ENCODE results near the gene GRIA3.

GRIA3 gene

DNA sequence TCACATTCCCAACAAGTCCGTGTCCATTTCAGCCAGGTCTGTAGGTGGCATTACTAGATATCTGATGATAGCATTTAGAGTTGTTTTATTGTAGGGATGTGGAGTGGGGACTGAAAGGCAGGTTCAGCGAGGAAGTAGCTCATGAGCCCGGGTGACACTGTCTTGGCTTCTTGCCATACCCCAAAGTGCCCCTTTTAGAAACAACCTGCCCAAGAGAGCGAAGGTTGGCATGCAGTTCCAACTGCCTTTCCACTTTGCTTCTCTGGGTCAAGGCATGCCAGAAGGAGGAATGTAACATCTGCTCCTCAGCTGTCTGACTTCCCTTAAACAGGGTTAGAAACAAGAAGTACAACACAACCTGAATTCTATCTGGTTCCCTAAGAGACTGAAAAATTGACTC, 9.0 kb downstream of the GRIA3 start:
- no peak for DNase-seq (ENCODE audit: low read depth, low spot score)

DNA sequence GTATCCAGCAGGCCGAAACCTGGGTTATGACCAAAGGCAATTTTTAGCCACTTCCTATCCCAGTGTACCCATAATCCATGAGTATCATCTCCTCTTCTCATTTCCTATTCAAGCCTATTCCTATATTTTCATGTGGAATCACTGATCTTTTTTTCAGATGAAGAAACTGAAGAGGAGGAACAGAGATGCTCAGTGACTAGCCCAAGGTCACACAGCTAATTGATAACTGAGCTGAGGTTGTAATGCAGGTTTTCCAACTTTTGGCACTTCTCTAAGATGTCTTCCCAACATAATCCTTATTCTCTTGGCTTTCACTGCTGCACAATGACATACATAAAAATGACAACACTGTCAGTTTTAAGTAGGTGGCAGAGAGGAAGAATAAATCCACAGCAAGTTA, 15.3 kb downstream of the GRIA3 start:
- no peak for DNase-seq (ENCODE audit: low read depth, low spot score)

DNA sequence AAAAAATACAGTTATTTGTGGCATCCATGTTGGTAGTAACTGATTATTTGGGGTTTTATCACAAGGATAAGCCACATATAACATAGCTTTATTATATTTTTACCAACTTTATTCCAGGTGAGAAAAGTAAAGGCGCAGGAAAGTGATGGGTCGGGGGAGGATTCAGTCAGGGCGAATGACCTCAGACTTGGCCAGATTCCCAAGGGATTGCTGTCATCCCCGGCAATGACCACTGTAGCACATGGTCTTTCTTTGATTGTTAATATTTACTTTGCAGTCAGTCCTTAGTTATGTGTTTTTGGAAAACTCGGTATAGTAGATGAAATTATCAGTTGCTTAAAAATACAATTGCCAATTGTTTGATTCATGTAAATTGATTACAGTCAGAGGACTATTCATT, 17.6 kb downstream of the GRIA3 start:
- no peak for DNase-seq (ENCODE audit: low read depth, low spot score)

DNA sequence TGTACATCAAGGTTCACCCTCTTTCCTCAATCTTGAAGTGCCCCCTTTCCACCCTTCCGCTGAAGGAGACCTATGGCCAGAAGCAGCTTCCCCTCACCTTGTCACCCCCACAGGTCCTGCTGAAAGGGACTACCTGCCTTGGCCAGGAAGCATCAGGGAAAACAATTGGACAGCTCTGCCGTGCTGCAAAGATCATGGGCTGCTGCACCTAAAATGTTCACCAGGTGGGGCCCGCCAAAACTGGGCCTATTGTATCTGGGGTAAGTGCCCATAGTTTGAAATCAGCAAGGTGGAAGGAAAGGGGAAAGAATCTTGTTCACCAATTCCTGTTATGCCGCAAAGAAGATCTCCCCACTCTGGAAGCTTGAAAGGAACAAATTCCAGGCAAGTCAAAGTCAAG, 18.4 kb downstream of the GRIA3 start:
- no peak for DNase-seq (ENCODE audit: low read depth, low spot score)

DNA sequence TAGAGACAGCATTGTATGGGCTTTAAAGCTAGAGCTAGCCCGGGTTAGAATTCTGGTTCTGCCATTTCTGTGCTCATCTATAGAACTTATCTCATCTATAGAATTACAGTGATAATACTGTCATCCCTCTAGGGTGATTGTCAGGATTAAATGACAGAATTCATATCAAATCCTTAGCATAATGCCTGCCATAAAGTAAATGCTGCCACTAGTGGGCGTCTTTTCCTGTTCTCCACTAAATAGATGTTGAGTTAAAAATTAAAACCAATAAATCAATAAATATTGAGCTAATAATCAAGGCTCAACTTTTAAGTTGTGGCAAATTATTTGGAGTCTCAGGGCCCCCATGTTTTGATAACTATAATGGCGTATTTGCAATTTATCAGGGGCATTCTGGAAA, 19.7 kb downstream of the GRIA3 start:
- DNase-seq (ENCODE audit: low read depth, low spot score), result no peak

DNA sequence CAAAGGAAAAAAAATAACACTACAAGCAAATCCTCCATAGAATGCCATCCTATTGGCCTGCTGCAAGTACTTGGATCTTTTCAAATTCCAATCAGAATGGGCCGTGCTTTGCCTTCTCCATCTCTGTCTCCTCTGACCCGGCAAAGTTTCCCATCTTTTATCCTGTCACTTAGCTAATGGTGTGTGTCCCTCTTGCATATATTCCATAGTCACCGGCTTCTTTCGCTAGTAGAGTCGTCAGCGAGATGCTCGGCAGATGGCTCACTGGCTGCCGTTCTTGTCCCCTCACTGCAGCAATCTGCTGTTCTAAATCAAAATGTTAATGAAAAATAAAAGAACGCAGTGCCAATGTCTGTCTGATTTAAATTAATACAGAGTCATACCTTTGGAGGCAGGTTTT, 22.1 kb downstream of the GRIA3 start:
- DNase-seq (ENCODE audit: low read depth, low spot score), result no peak

DNA sequence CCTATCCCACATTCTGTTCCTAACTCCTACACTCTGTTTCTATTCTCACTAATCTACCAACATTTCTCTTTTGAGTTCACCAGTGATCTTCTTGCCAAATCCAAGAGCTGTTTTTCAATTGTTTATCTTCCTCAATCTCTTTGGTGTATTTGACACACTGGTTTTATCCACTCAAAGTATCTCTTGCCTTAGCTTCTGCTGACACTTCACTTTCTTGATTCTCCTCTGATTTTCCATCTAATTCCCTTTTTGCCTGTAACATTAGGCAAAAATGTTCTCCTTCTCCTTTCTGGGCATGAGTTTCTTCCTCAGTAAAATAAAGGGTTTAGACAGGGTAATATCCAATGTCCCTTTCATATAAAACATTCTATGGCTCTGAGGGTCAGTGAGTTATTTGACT, 26.2 kb downstream of the GRIA3 start:
- no peak for DNase-seq (ENCODE audit: low read depth, low spot score)

DNA sequence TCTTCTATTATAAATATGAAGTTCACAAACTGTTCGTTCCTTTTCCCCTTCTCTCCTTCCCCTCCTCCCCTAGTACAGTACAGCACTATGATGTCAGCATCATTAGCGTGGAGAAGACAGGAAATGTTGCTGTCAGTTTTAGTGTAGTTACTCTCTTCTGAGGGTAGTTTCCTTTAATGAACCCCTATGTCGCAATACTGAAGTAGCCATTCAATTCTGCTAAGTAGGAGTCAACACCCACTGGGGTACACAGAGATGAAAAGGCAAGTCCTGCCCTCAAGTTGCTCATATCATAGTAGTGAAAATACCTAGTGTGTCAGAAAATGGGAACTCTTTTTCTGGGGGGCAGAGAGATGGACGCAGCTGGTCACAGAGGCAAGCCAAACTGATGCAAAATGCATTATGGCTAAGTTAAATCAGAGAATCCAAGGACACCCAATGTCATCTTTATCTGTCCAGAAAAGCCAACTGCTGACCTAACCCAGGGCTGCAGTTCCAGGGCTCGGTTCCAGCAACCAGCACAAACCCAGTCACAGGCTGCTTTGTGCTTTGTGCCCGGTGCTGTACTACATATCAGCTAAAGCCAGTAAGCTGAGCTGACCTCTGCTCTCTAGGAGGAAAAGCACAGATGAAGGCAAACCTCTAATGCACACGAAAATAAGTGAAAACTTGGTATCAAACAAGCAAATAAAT, 31.5 kb downstream of the GRIA3 start:
- no peak for DNase-seq (ENCODE audit: low read depth, low spot score)

DNA sequence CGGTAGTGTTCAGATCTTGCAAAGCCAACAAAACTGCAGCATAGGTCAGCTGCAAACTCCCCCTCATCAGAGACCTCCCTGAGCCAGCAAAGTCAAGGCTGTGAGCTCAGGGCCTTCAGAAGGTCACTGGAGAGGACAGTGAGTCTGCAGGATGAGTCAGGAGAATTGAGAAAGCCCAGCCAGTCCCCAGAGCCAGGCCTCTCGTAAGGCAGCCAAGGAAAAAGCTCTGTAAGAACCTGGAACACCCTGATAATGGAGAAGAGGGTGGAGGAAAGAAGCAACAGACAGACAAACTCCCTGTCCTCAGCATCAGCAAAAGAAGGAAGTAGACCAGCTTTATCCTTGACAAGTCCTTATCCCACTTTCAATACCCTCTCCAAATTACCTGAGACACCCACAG, 33.0 kb downstream of the GRIA3 start:
- no peak for DNase-seq (ENCODE audit: low read depth, low spot score)

DNA sequence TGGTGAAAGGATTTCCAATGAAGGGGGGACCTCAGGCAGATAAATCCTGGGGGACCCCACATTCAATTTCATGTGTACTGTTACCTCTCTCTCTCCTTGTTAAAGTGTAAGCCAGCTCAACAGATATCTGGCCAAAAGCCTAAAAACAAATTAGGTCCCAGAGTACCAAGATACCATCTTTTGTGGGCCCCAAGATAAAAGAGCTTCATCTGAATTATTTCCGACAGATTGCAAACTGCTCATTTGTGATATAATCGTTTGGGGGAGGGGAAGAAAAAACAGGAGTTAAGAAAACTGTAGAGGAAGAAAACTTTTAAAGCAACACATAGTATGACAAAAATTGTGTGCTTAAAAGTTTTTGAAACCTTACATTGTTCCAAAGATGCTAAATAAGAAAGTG, 33.6 kb downstream of the GRIA3 start:
- DNase-seq (ENCODE audit: low read depth, low spot score), result no peak

DNA sequence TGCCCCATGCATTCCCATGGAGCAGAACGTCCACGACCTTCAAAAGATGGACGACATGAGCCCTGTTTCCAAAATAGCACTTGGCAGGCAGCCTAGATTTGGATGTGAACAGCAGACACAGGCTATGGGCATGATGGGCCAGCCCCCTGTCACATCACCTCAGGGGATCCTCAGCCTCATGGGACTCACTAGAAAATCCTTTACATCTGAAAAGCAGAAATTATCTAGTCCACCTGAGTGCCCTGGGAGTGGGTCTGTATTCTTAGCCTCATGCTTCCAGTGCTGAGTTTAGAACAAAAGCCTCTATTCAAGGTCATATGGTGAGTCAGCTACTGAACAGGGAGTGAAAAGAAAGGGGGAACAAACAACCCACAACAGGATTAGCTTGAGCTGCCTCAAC, 35.8 kb downstream of the GRIA3 start:
- DNase-seq (ENCODE audit: low read depth, low spot score), result no peak

DNA sequence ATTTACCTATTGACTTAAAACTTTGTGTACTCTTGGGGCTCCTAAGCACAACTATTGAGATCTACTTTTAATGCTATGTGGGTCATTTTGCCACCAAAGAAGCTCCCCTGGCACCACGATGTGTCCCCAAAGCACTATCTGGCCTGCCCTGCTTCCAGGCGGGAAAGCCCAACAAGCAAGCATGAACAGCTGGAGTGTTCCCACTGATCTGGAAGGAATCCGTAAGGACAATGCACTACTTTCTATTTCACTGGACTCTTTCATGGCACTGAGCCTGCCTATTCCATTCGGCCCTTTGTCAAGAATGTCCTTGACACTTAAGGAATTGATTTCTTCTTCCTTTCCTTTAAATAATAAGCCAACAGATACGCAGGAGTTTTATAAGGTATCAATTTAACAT, 38.8 kb downstream of the GRIA3 start:
- DNase-seq (ENCODE audit: low read depth, low spot score), result no peak

DNA sequence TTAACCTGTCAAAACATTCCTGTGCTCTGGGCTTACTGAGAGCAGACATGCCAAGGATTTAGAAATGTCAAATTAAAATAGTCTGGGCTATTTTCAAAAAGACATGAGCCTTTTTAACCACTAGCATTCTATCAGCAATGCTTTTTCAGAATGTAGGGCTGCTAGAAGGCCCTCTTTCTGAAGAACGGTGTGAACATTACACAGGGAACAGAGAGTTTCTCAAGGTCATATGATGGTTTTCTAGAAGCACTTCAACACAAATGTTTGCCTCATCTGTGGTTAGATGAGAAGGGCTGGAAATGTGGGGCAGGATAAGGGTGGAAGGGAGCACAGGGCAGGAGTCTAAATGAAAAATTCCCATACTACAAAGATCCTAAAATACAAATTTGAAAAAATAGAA, 39.3 kb downstream of the GRIA3 start:
- no peak for DNase-seq (ENCODE audit: low read depth, low spot score)

DNA sequence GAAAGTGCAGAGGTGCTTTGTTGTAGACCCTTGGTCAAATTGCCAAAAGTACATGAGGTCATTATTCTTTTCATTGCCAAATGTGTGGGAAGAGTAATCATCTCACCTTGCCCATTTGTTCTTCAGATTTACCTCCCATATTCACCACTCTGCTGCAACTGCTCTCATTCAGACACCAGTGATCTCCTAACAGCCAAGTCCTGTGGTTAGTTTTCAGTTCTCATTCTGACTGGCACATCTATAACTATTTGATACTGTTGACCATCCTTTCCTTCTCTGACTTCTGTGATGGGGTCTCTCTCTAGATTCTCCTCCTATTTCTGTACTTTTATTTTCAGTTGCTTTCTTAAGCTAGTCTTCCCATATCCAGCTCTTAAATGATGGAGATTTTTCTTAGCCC, 39.8 kb downstream of the GRIA3 start:
- no peak for DNase-seq (ENCODE audit: low read depth, low spot score)

DNA sequence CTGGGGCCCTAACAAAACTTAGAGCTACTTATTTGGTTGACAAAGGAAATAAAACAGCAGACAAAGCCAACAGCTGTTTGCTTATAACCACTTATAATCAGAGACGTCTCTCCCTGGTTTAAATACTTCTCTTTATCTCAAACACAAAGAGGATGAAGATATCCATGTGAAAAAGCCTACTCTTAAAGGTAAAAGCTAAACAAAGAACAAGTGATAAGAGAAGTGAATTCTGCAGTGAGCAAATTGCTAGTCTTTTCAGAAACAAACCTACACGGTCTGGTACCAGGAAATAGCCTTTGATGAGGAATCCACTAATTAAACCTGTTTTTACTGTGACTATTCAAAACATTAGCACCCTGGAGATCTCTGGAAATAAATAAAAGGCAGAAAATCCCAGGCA, 46.7 kb downstream of the GRIA3 start:
- no peak for DNase-seq (ENCODE audit: low read depth, low spot score)

DNA sequence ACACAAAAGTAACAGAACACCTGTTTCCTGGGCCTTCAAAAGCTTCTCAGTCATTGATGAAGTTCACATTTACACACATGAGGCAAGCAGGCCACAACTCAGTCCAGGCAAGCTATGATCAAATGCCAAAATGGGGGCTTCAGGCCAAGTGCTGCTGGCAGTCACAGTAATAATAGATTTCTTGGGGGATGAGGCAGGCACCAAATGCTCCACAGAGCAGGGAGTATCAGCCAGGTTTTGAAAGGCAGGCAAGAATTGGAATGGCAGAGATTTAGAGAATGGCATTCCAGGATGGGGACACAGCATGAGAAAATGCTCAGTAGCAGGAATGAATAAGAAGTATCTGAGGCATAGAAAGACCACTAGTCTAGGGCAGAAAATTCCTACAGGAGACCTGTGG, 52.8 kb downstream of the GRIA3 start:
- DNase-seq (ENCODE audit: low read depth, low spot score), result no peak

DNA sequence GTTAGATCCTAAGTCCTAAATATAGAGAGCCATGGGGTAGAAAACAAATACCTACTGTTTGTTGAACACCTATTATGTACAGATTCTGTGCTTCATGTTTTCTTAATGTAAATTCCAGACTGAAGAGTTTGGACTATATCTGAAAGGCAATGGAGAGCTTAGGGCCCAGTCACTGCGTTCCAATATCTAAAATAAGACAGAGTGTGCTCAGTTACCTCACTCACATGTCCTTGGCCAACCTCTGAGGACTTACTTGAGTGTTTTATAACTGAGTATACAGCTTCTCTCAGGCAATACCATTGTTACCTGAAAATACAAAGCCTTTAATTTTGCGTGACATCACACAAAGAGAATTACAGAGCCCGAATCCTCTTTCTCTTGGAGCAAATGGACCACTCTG, 53.2 kb downstream of the GRIA3 start:
- no peak for DNase-seq (ENCODE audit: low read depth, low spot score)

DNA sequence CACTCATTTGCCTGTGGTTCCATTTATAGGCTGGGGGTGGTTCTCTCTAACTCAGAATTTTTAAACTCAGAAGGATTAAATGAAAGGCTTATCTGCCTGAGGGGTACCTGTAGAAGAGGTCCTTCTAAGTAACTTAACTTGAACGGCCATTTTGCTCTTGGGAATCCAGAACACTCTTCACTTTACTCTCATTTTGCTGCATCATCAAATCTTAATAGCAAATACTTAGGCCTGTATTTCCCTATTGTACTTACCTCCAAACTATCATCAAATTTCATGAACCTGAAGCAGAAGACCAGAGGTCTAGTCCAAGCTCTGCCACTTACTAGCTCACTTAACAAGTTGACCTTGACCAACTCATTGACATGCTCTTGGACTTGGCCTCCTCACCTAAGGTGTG, 70.4 kb downstream of the GRIA3 start:
- DNase-seq (ENCODE audit: low read depth, low spot score), result no peak

DNA sequence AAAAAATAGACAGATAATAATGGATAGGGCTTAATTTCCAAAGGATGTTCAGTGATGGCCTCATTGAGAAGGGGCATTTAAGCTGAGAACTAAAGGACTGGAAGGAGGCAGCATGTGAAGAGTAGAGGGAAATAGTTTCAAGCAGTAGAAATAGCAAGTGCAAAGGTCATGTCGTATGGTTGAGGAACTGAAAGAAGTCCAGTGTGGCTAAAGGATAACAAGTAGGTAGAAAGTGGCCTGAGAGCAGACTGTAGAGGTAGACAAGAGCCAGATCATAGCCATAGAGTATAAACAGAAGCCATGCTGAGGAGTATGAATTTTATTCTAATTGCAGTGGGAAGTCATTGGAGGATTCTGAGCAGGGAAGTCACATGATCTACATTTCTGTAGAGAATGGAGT, 72.3 kb downstream of the GRIA3 start:
- no peak for DNase-seq (ENCODE audit: low read depth, low spot score)

DNA sequence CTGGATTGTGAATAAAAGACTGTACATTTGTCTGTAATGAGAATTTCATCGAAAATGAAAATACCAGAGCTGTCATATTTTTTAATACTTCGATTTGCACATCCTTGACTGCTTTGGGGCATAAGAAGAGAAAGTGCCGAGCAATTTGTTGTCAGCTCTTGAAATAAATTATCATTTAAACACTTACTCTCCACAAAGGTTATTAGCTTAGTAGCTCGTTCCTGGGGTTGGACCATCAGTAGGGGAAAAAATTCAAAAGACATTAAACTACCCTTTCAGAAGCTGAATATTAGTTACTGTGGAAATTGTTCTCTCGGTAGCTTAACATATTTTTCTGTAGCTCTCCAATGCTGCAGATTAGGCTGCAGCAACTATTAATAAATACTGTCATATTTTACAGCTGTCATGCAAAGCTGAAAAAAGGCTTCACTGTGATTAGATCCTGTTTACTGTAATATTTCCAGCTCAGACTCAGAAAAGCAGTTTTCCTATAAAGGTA, 76.9 kb downstream of the GRIA3 start:
- DNase-seq (ENCODE audit: low read depth, low spot score), result no peak

DNA sequence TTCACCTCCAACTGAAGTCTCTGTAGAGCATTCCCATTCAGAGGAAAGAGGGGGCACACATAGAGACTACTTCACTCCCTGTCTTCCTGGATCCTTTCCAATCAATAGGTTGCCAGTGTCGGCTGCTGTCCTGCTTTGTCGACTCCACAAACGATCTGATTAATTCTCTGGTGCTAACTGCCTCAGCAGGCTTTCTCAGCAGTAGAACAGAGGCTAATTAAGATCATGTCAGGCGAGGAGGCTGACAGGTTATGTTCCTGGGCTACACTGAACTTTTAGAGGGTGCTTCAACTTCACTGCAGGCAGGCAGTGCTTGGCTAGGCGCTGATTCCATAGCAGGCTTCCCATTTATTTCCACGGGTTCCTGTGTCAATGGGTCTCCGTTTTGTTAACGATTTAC, 79.2 kb downstream of the GRIA3 start:
- DNase-seq (ENCODE audit: low read depth, low spot score), result no peak

DNA sequence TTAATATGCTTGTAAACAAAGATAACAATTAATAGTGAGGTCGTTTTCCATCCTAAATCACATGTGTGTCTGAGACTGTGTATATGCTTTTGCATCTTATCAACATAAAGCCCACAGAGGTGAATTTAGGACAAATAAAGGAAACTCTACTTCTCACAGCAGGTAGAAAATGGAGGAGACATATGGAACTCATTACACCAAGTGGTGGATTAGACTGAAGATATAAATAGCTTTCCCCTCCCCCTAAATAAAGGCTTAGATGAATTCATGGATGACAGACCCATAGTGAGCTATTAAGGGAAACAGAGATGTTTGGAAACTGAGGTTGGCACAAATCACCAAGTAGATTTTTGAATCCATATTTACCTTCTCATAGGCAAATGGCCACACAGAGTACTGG, 79.7 kb downstream of the GRIA3 start:
- DNase-seq (ENCODE audit: low read depth, low spot score), result no peak

DNA sequence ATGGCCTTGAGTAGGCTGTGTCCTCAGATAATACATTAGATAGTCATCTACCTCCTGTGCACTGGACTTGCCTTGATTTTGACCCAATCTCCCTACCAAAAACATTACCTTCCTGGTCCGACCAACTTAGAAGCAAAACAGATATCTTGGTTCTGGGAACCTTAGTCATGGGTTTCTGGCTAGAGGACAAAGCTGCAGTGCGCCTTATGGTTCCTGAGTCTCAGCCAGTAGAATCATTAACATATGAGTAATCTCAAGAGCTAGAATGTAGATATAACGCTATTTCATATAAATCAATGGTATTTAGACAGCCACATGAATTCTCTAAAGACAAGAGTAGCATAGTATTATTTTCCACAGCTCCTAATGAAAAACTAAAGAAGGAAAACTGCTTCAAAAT, 83.1 kb downstream of the GRIA3 start:
- no peak for DNase-seq (ENCODE audit: low read depth, low spot score)

DNA sequence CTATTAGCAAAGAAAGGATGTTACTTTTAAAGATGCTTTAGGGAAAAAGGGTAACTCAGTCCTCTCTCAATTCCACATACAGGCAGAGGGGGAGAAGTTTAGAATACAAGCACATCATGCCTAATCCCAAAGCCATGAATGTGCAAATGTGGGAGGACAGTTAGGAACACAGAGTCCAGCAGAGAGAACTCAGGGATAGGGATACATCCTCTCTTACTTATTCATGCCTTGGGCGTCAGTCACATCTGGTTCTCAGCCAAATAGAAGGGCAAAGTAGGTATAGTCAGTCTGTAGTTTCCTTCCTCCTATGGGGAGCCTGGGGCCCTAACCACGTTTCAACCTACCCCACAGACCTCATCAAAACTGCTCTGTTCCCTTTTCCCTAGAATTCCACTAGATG, 87.8 kb downstream of the GRIA3 start:
- DNase-seq (ENCODE audit: low read depth, low spot score), result no peak
